Mesothelial cell of epicardium (in vitro differentiated cells): ENCODE measurements around the gene HDGFL2. TPM values are rescaled to one million over a fixed set of nuclear protein-coding genes. Genes with fewer than 3 reads are reported as not detected.

Experiments
- DNase-seq, 2 experiments: peaks; one replicate each; pipeline ENCODE4 v3.0.0; 2021; ENCODE audit warnings: low spot score in 2 of 2; ENCODE audit not compliant: unreplicated experiment in 2 of 2
- H3K27ac Mint-ChIP-seq: 2 replicates; pipeline ENCODE4 v1.8.0; 2021; ENCODE audit warnings: mixed read lengths
- H3K27me3 Mint-ChIP-seq: 2 replicates; pipeline ENCODE4 v1.8.0; 2021; ENCODE audit warnings: low read depth, mixed read lengths
- H3K36me3 Mint-ChIP-seq: 2 replicates; pipeline ENCODE4 v1.8.0; 2021; ENCODE audit warnings: mixed read lengths
- H3K4me1 Mint-ChIP-seq: 2 replicates; pipeline ENCODE4 v1.8.0; 2021; ENCODE audit warnings: mixed read lengths
- H3K4me3 Mint-ChIP-seq: 2 replicates; pipeline ENCODE4 v1.8.0; 2021; ENCODE audit warnings: mild to moderate bottlenecking, moderate library complexity, mixed read lengths
- H3K9me3 Mint-ChIP-seq: 2 replicates; pipeline ENCODE4 v1.8.0; 2021; ENCODE audit warnings: mixed read lengths
- CTCF ChIP-seq: fragments of 200-600 bp; sonication (generic); IDR thresholded peaks from one replicate; pipeline ENCODE4 v1.5.0; 2021; ENCODE audit warnings: antibody characterized with exemption; ENCODE audit not compliant: unreplicated experiment
- total RNA-seq: library from RNA; stranded (reverse); gene quantifications from 3 replicates; pipeline ENCODE4 v1.2.1, GENCODE V29; 2021

HDGFL2 gene
- total RNA-seq, 1 donor from 2014 or later: 91.3 TPM

DNA sequence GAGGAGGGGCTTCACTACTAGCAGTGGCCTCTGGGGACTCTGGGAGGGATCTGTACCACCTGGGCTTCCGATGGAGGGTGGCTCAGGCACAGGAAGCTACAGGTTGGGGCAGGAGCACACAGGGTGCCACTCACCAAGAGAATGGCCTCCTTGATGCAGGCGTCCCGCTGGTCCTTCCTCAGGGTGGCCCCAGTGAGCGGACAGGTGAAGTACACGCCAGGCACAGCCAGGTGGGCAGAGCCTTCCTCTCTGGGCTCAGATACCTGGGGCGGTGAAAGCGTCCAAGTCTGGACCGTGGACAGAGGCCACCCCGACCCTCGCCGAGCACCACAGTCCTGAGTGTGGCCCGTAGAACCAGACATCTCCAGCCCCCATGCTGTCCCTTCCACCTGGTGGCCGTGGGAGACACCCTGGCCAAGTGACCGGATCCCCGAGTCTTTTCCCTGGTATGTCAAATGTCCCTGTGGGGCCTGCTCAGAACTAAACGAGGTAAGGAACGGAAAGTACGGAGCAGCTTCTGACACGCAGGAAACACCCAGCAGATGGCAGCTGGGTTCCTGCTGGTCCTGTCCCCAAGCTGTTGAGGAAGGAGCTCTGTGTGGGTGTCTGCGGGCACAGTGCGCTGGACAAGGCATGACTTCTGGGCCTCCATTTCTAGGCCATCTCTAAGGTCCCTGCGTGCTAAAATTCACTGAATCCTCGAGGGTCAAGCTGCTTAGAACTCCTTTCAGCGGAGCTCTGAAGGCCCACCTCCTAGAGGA lies 19.7 kb upstream of the HDGFL2 start:
- H3K27me3 Mint-ChIP-seq: no peaks in the 10 kb centered on the region
- no peaks in the 10 kb centered on the region for H3K9me3 Mint-ChIP-seq
- peaks cover 9% of the 10 kb centered on the region for H3K36me3 Mint-ChIP-seq
- DNase-seq: no peak
- peaks cover 25% of the 10 kb centered on the region for H3K4me1 Mint-ChIP-seq
- H3K4me3 Mint-ChIP-seq: no peak overlapping the region
- TF ChIP-seq CTCF: no peak
- H3K27ac Mint-ChIP-seq: no peak overlapping the region

DNA sequence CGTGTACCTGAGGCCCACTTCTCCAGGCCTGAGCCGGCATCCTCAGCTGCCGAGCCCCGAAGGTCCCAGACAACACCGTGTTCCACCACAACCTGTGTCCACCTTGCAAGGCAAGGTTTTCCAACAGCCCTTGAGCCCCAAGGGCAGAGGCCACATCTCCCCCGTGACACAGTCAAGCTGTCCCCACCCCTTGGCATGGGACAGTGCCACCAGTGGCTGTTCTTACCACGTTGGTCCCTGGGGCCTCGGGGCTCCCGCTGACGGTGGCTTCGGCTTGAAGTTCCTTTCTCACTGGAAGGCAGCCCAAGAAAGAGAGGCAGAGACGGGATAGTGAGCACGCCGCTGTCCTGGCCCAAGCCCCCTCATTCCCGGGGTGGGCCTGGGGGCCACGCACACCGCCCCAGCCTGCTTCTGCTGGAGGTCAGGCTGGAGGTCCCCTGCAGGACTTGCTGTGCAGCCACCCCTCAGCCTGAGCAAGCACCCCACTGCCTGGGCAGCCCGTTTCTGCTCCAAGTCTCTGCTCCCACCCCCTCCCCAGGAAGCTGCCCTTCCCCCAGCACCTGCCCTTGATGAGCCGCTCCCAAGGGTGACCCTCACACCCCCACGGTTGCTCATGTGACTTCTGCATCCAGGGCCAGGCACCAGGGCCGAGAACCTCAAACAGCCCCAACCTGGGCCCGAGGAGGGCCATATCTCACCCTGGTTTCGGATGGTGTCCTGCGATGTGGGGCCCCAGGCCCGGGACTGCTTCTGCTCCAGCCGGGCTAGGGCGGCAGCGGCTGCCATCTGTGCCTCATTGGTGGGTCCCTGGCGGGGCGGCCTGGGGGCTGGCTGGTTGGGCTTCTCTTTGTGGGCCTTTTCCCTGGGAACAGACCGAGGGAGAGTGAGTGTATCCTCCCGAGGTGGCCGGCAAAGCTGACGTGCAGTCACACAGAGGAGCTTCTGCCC lies 18.6 kb upstream of the HDGFL2 start:
- Mint-ChIP-seq H3K9me3 (no peaks in the 10 kb centered on the region), H3K27ac (no peak overlapping the region), H3K27me3 (no peaks in the 10 kb centered on the region), H3K4me1 (peaks cover 25% of the 10 kb centered on the region), H3K36me3 (peaks cover 9% of the 10 kb centered on the region), H3K4me3 (no peak overlapping the region)
- TF ChIP-seq CTCF: no peak
- DNase-seq: no peak

DNA sequence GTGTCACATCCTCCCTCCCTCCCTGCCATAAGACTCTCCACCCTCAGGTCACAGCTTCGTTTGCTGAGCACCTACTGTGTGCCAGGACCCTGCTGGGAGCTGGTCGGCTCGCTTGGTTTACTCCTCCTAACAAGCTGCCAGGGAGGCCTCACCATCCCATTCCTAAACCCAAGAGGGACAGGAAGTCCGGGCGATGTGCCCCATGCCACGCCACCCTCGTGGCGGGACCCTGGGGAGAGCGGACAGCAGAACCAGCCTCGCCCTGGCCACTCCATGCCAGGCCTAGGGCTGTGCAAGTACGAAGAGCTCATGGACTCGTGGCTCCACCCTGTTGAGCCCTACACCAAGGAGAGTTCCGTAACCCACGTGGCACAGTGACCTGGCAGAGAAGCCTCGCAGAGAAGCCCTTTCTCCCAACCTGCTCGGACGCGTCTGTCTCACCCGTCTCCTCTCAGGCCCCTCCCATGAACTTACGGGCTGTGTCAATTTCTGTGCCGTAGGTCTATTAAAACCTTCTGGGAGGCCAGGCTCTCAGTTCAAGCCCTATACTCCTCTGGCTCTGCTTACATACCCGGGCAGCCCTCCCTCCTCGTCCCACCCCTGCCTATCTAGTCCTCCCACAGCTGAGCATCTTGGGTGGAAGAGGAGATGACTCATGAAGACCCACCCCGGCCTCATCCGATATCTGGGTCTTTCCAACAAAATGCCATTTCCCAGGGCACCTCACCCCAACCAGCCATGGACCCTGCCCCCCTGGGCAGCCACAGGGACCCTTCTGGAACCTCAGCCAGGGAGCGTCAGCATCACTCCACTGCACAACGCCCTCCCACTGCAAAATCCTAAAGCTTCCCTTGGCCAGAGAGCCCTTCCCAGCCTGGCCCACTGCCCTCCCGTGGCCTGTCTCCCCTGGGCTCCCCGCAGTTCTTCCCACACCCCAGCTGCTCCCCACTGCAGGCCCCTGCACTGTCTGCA lies 17.1 kb upstream of the HDGFL2 start:
- peaks cover 4% of the 10 kb centered on the region for H3K36me3 Mint-ChIP-seq
- peaks cover 25% of the 10 kb centered on the region for H3K4me1 Mint-ChIP-seq
- peak overlapping the region; percentile 88 for H3K4me3 Mint-ChIP-seq
- H3K27me3 Mint-ChIP-seq: no peaks in the 10 kb centered on the region
- H3K27ac Mint-ChIP-seq: peak overlapping the region; percentile 99
- TF ChIP-seq CTCF: no peak
- H3K9me3 Mint-ChIP-seq: no peaks in the 10 kb centered on the region
- no peak for DNase-seq

DNA sequence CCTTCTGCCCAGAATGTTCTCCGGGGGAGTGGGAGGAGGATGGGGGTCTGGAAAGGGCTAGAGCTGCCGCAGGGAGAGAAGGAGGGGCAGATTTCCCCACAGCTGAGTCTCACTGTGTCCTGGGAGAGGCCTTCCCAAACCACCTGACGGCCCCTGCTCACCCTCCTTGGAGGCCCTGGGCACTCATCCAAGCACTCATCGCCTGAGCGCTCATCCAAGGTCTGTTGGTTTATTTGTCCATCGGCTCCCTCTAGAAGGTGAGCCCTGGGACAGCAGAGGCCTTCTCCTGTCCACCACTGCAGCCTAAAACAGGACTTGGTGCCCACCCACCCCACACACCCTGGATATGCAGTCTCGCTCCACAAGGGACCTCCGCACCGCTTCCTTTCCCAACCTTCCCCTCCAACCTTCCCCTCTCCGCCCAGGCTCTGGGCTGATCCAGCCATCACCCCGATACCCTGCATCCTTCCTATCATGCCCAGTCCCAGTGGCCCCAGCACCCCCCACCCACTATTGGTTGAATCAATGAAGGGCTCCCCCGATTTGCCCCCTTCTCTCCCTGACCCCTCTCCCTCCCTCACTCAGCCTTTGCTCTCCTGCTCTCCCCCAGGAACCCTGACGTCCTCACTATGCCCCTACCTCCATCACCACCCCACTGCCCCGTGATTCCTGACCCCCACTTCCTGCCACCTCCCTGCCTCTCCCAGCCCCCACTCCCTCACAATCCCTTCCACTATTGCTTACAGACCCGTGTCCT lies 16.2 kb upstream of the HDGFL2 start:
- no peaks in the 10 kb centered on the region for H3K9me3 Mint-ChIP-seq
- peak overlapping the region; percentile 99 for H3K27ac Mint-ChIP-seq
- H3K36me3 Mint-ChIP-seq: no peaks in the 10 kb centered on the region
- peak overlapping the region; percentile 88 for H3K4me3 Mint-ChIP-seq
- H3K4me1 Mint-ChIP-seq: peaks cover 25% of the 10 kb centered on the region
- DNase-seq: peak in 1 of 2 experiments; percentile 56
- no peak for TF ChIP-seq CTCF
- no peaks in the 10 kb centered on the region for H3K27me3 Mint-ChIP-seq

DNA sequence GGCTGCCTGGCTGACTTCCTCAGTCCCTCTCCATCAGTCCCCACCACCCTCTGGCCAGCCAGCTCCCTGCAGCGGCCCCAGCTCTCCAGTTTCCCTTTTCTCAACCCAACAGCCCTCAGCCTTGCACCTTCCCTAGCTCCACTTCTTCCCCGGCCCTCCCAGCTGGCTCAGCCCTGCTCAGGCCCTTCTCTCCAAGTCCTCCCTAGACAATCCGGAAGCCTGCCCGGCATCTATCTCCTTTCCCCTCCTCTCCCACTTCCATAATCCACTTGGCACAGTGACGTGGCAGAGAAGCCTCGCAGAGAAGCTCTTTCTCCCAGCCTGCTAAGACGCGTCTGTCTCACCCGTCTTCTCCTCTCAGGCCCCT lies 15.6 kb upstream of the HDGFL2 start:
- peak in 1 of 2 experiments; percentile 57 for DNase-seq
- H3K27me3 Mint-ChIP-seq: no peaks in the 10 kb centered on the region
- no peak for TF ChIP-seq CTCF
- peak overlapping the region; percentile 99 for H3K27ac Mint-ChIP-seq
- peaks cover 25% of the 10 kb centered on the region for H3K4me1 Mint-ChIP-seq
- H3K36me3 Mint-ChIP-seq: no peaks in the 10 kb centered on the region
- H3K9me3 Mint-ChIP-seq: no peaks in the 10 kb centered on the region
- peak overlapping the region; percentile 88 for H3K4me3 Mint-ChIP-seq
